ENCODE measurements around the gene NR4A3.

The NR4A3 gene

GRCh38 chr9:99820685-99821395, 845 bp upstream of the NR4A3 start:
- Histone ChIP-seq H3K27ac (ENCODE audit: low read length) (peak overlapping the region; percentile 60; the same call in 1 of the 2 replicates), H3K9me3 (replicated peaks; ENCODE audit: insufficient read depth, low read length) (no peaks in the 10 kb centered on the region), H3K4me3 (ENCODE audit: low read length) (peak overlapping the region; percentile 75), H3K79me2 (ENCODE audit: low read length) (no peaks in the 10 kb centered on the region), H4K20me1 (ENCODE audit: insufficient read depth, low read length) (no peaks in the 10 kb centered on the region), H2AFZ (ENCODE audit: low read length) (peak overlapping the region; percentile 82), H3K27me3 (replicated peaks; ENCODE audit: insufficient read depth, low read length) (peaks cover 10% of the 10 kb centered on the region), H3F3A (ENCODE audit: insufficient read depth, low read length) (peaks cover 39% of the 10 kb centered on the region), H3K36me3 (replicated peaks; ENCODE audit: insufficient read depth, low read length) (no peaks in the 10 kb centered on the region), H3K4me2 (ENCODE audit: low read depth, low read length) (peak overlapping the region; percentile 96), H3K9ac (ENCODE audit: low read length) (peak overlapping the region; percentile 80), H3K9me2 (replicated peaks; ENCODE audit: insufficient read depth, low read length) (no peaks in the 10 kb centered on the region), H3K4me1 (ENCODE audit: low read length) (peaks cover 13% of the 10 kb centered on the region)
- TF ChIP-seq EZH2 (optimal IDR thresholded peaks at IDR 0.05; ENCODE audit: low read depth, low read length): no peak
- no peak for TF ChIP-seq CTCF (IDR thresholded peaks at IDR 0.05; ENCODE audit: low read length)
- TF ChIP-seq EZH2phosphoT487 (IDR thresholded peaks at IDR 0.05; ENCODE audit: low read length): no peak
- peak; percentile 39 for DNase-seq

- Histone ChIP-seq H3F3A (ENCODE audit: insufficient read depth, low read length) (peaks cover 39% of the 10 kb centered on the region), H3K4me2 (ENCODE audit: low read depth, low read length) (peak overlapping the region; percentile 96), H3K27me3 (replicated peaks; ENCODE audit: insufficient read depth, low read length) (peaks cover 17% of the 10 kb centered on the region), H3K9me3 (replicated peaks; ENCODE audit: insufficient read depth, low read length) (no peaks in the 10 kb centered on the region), H4K20me1 (ENCODE audit: insufficient read depth, low read length) (no peaks in the 10 kb centered on the region), H3K9ac (ENCODE audit: low read length) (peak overlapping the region; percentile 80), H2AFZ (ENCODE audit: low read length) (peak overlapping the region; percentile 82), H3K36me3 (replicated peaks; ENCODE audit: insufficient read depth, low read length) (no peaks in the 10 kb centered on the region), H3K27ac (ENCODE audit: low read length) (peak overlapping the region; percentile 60; the same call in 1 of the 2 replicates), H3K79me2 (ENCODE audit: low read length) (no peaks in the 10 kb centered on the region), H3K4me1 (ENCODE audit: low read length) (peaks cover 13% of the 10 kb centered on the region), H3K9me2 (replicated peaks; ENCODE audit: insufficient read depth, low read length) (no peaks in the 10 kb centered on the region), H3K4me3 (ENCODE audit: low read length) (peak overlapping the region; percentile 75)
- DNase-seq: peak; percentile 51
- TF ChIP-seq EZH2phosphoT487 (IDR thresholded peaks at IDR 0.05; ENCODE audit: low read length): no peak
These were observed 572 bp downstream of the NR4A3 start for GRCh38 chr9:99822109-99822805.

GRCh38 chr9:99822806-99823591, 1.3 kb downstream of the NR4A3 start:
- Histone ChIP-seq H3K27me3 (replicated peaks; ENCODE audit: insufficient read depth, low read length) (peaks cover 17% of the 10 kb centered on the region), H3K4me2 (ENCODE audit: low read depth, low read length) (peak overlapping the region; percentile 96), H3K9me3 (replicated peaks; ENCODE audit: insufficient read depth, low read length) (no peaks in the 10 kb centered on the region), H3K9ac (ENCODE audit: low read length) (peak overlapping the region; percentile 80), H3K79me2 (ENCODE audit: low read length) (no peaks in the 10 kb centered on the region), H3K4me3 (ENCODE audit: low read length) (peak overlapping the region; percentile 75), H3K4me1 (ENCODE audit: low read length) (peaks cover 13% of the 10 kb centered on the region), H4K20me1 (ENCODE audit: insufficient read depth, low read length) (no peaks in the 10 kb centered on the region), H3K27ac (ENCODE audit: low read length) (no peak overlapping the region), H2AFZ (ENCODE audit: low read length) (peak overlapping the region; percentile 47), H3F3A (ENCODE audit: insufficient read depth, low read length) (peaks cover 36% of the 10 kb centered on the region), H3K36me3 (replicated peaks; ENCODE audit: insufficient read depth, low read length) (no peaks in the 10 kb centered on the region), H3K9me2 (replicated peaks; ENCODE audit: insufficient read depth, low read length) (no peaks in the 10 kb centered on the region)
- DNase-seq: peak; percentile 14
- no peak for TF ChIP-seq EZH2 (optimal IDR thresholded peaks at IDR 0.05; ENCODE audit: low read depth, low read length)
- TF ChIP-seq EZH2phosphoT487 (IDR thresholded peaks at IDR 0.05; ENCODE audit: low read length): no peak
- no peak for TF ChIP-seq CTCF (IDR thresholded peaks at IDR 0.05; ENCODE audit: low read length)
